Effector memory CD4-positive, alpha-beta T cell (primary cell): ENCODE results near the gene YEATS2.
"Not testable (repeated sequence)": the region's sequence is repeated elsewhere in the genome, so short reads cannot be mapped to it uniquely, and the experiment has no call there.

ENCODE experiments used
- DNase-seq, 3 donors: peaks; one replicate each; pipeline ENCODE4 v3.0.0-alpha.2; 2020
- H3K27ac ChIP-seq: 2 replicates; pipeline ENCODE4 v1.7.0; 2013; ENCODE audit warnings: mild to moderate bottlenecking, low read length, moderate library complexity; ENCODE audit not compliant: insufficient read depth, poor library complexity, severe bottlenecking
- H3K27me3 ChIP-seq: replicated peaks from 2 replicates; pipeline ENCODE4 v1.7.0; 2013; ENCODE audit warnings: mild to moderate bottlenecking, low read length; ENCODE audit not compliant: insufficient read depth, control insufficient read depth, poor library complexity, severe bottlenecking
- H3K36me3 ChIP-seq: 2 replicates; pipeline ENCODE4 v1.7.0; 2013; ENCODE audit warnings: mild to moderate bottlenecking, low read length, moderate library complexity; ENCODE audit not compliant: control insufficient read depth, insufficient read depth
- H3K4me1 ChIP-seq: 2 replicates; pipeline ENCODE4 v1.7.0; 2013; ENCODE audit warnings: low read length, mild to moderate bottlenecking; ENCODE audit not compliant: control insufficient read depth, insufficient read depth, poor library complexity, severe bottlenecking
- H3K4me3 ChIP-seq: 2 replicates; pipeline ENCODE4 v1.7.0; 2013; ENCODE audit warnings: low read length, low read depth, mild to moderate bottlenecking; ENCODE audit not compliant: insufficient read depth, poor library complexity, severe bottlenecking
- H3K9me3 ChIP-seq: 2 replicates; pipeline ENCODE4 v1.7.0; 2013; ENCODE audit warnings: mild to moderate bottlenecking, low read length, moderate library complexity; ENCODE audit not compliant: control insufficient read depth

Gene YEATS2

DNA sequence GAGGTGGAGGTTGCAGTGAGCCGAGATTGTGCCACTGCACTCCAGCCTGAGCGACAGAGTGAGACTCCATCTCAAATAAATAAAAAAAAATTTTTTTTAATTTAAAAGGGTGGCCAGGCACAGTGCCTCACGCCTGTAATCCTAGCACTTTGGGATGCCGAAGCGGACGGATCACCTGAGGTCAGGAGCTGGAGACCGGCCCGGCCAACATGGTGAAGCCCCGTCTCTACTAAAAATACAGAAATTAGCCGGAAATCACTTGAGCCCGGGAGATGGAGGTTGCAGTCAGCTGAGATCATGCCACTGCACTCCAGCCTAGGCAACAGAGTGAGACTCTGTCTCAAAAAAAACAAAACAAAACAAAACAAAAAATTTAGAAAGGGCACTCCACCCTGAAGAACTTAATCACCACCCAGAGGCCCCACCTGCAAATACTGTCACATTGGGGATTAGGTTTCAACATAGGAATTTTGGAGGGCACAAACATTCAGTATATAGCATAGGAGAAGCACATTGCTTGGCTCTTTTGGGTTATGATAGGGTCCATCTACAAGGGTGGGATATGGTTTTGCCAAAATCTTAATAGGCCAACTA, 7.1 kb upstream of the YEATS2 start:
- H3K27ac ChIP-seq = no peak overlapping the region
- DNase-seq = no peak
- no peaks in the 10 kb centered on the region for H3K36me3 ChIP-seq
- no peaks in the 10 kb centered on the region for H3K9me3 ChIP-seq
- no peaks in the 10 kb centered on the region for H3K27me3 ChIP-seq
- no peaks in the 10 kb centered on the region for H3K4me1 ChIP-seq
- no peak overlapping the region for H3K4me3 ChIP-seq

DNA sequence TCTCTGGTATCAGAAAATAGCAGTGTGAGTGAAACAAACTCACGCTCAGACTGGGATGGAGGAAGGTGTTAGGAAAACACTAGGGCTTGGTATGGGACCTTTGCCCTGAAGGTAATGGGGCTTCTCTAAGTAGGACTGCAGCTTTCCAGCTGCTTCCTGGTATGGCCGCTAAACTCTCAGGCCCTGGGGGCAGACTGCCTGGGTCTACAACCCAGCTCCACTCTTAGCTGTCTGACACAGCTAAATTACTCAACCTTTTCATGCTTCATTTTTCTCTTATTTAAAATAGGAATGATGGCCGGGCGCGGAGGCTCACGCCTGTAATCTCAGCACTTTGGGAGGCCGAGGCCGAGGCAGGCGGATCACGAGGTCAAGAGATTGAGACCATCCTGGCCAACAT, 5.2 kb upstream of the YEATS2 start:
- no peak for DNase-seq
- H3K36me3 ChIP-seq = no peaks in the 10 kb centered on the region
- H3K4me3 ChIP-seq = no peak overlapping the region
- H3K27me3 ChIP-seq = no peaks in the 10 kb centered on the region
- H3K27ac ChIP-seq = no peak overlapping the region
- H3K4me1 ChIP-seq = no peaks in the 10 kb centered on the region
- no peaks in the 10 kb centered on the region for H3K9me3 ChIP-seq

DNA sequence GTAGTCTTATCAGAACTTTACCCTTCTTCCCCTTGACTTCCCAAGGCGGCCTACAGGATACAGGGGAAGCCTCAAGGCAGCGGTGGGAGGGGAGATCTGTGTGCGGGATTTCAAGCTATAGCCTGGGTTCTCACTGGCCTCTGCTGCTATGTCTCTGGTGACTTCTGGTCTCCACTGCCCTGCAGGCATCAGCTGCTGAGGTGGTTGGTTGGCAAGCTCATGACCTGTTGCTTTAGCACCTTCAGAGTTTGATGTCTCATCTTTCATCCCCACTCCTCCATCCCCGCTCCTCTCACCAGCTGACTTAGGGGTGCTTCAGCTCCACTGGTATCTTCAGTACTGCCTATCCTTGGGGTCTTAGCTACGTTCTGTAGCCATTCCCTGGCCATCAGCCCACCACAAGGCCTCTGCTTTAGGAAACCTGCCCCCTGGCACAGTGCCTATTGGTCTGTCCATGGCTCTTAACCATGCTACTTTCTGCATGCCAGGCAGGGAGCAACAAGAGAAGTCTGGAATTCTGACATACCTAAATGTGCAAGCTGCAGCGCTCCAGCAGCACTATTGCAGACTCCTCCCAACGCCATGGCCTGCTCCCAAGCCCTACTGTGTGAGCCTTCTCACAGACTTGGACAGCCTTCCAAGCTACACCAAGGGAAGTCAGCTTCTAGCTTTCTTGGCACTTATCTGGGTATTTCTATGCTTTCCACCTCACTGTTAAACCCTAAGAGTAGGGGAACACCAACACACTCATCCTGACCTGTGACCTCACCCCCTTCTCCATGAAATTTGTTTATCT, 1.8 kb upstream of the YEATS2 start:
- H3K36me3 ChIP-seq = no peaks in the 10 kb centered on the region

DNA sequence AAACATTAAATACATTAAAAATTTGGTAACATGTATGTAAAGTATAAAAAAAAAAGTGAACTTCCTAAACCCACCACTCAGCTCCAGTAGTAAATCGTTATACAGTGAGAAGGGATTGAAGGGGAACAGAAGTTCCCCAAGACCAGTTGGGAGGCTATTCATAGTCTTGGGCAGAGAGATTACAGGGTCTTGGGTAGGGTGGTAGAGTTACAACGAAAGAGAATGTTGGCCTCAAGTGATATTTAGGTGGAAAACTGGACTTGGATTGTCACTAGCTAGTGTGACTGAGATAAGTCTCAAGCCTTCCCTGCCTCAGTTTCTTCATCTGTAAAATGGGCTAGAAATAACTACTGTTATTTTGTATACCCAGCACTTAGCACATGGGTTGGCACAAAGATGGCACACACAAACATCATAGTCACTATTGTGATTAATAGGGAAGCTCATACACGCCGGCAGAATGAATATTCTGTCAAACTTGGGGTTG, 431 bp upstream of the YEATS2 start:
- H3K4me1 ChIP-seq = peaks cover 3% of the 10 kb centered on the region
- H3K27me3 ChIP-seq = no peaks in the 10 kb centered on the region
- peak overlapping the region; percentile 46 for H3K27ac ChIP-seq
- DNase-seq = no peak
- peak overlapping the region; percentile 95 for H3K4me3 ChIP-seq
- H3K36me3 ChIP-seq = no peaks in the 10 kb centered on the region
- no peaks in the 10 kb centered on the region for H3K9me3 ChIP-seq

More for the DNA sequence above, 1.8 kb upstream of the YEATS2 start:
- Histone ChIP-seq H3K27me3 (no peaks in the 10 kb centered on the region), H3K27ac (no peak overlapping the region), H3K9me3 (no peaks in the 10 kb centered on the region), H3K4me3 (no peak overlapping the region), H3K4me1 (peaks cover 3% of the 10 kb centered on the region)
- DNase-seq = no peak

DNA sequence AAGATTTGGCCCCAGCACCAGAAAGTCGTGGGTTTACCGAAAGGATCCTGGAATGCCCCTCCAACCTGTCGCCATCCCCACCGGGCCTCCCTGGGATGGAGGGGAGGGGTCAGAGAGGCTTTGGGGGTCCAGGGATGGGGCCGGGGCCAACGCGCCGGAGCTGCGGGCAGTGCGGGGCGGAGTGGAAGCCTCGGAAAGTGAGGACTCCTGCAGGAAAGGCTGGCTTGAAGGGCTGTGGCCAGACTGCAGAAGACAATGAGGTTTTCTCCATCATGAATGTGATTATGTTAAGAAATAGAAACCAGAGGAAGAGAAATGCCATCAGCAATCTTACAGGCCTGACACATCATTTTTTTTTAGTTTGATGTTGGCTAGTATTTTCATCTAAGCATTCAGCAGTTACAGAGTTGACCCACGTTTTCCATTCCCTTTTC, 738 bp downstream of the YEATS2 start:
- Histone ChIP-seq H3K9me3 (no peaks in the 10 kb centered on the region), H3K4me1 (peaks cover 3% of the 10 kb centered on the region), H3K27me3 (no peaks in the 10 kb centered on the region), H3K4me3 (peak overlapping the region; percentile 95), H3K36me3 (no peaks in the 10 kb centered on the region), H3K27ac (peak overlapping the region; percentile 69)
- peak in 1 of 3 donors; percentile 3 for DNase-seq

DNA sequence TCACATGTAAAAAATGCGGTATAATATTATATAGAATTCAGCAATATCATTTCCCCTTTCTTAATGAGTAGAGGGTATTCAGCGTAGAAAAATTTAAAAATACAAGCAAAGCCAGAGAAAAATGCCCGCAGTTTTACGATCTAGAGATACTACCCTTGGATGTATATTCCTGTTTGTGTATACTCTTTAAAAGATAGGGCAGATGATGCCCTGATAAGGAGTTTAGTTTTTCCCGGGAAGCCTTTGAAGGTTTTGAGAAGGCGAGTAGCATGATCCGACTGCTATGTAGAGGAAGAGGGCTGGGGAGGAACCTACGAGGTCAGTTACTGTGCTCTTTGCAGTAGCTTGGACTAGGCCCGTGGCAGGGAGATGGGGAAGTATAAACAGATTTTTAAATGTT, 1.2 kb downstream of the YEATS2 start:
- peak overlapping the region; percentile 69 for H3K27ac ChIP-seq
- DNase-seq = no peak

DNA sequence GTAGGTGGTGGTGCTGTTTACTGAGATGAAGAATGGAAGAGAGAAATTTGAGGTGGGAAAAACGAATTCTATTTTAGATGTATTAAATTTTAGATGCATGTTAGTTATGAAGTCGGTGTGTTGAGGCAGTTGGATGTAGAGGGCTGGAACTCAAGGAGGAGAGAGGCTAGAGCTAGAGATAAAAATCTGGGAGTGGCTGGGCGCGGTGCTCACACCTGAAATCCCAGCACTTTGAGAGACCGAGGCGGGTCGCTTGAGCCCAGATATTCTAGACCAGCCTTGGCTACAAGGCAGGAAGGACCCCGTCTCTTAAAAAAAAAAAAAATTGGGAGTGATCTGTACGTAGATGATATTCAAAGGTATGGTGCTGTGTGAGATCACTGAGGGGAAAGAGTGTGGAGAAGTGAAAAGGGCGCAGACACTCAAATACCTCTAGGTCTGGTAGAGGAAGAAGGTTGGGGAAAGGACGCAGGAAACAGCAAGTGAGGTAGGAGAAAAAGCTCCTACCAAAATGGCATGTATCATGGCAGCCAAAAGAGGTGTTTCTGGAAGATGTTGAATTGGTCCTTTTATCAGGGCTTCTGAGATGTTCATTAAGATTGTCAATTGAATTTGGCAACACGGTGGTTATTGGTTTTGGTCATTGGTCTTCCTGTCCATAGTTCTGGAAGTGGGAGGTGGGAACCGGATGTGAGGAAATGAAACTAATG, 1.8 kb downstream of the YEATS2 start:
- Histone ChIP-seq H3K4me1 (peaks cover 3% of the 10 kb centered on the region), H3K9me3 (no peaks in the 10 kb centered on the region), H3K27ac (no peak overlapping the region), H3K4me3 (peak overlapping the region; percentile 95), H3K36me3 (no peaks in the 10 kb centered on the region), H3K27me3 (no peaks in the 10 kb centered on the region)
- DNase-seq = no peak

More for the DNA sequence above, 1.2 kb downstream of the YEATS2 start:
- H3K4me1 ChIP-seq = peaks cover 3% of the 10 kb centered on the region
- peak overlapping the region; percentile 95 for H3K4me3 ChIP-seq
- H3K9me3 ChIP-seq = no peaks in the 10 kb centered on the region
- H3K27me3 ChIP-seq = no peaks in the 10 kb centered on the region
- H3K36me3 ChIP-seq = no peaks in the 10 kb centered on the region

DNA sequence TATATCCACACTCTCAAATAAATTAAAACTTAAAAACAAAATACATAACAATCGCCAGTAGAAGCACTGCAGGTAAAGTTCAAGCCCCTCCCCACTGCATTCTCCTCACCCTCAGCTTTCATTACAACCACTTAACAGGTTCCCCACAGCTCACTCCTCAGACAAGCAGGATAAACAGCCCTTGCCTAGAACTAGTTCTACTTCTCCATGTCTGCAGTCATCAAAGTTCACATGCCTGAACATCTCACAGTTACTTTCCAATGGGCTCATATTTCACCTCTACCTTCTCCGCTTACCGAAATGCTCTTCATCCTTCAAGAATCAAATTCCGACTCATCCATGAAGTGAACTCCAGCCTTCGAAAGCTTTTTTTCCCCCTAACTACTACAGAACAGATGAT, 4.1 kb downstream of the YEATS2 start:
- Histone ChIP-seq H3K27ac (no peak overlapping the region), H3K4me1 (peaks cover 3% of the 10 kb centered on the region), H3K4me3 (no peak overlapping the region), H3K36me3 (no peaks in the 10 kb centered on the region), H3K9me3 (no peaks in the 10 kb centered on the region), H3K27me3 (no peaks in the 10 kb centered on the region)
- no peak for DNase-seq

DNA sequence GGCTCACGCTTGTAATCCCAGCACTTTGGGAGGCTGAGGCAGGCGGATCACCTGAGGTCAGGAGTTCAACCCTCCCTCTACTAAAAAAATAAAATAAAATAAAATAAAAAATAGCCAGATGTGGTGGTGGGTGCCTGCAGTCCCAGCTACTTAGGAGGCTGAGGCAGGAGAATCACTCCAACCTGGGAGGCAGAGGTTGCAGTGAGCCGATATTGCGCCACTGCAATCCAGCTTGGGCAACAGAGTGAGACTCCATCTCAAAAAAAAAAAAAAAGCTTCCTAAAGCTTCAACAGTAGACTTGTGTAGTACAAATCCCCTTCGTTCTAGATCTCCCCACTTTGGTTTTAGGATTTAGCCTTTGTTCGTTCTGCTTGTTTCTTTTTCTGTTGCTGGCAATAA, 6.3 kb downstream of the YEATS2 start:
- H3K4me3 ChIP-seq, H3K27me3 ChIP-seq, H3K36me3 ChIP-seq, H3K27ac ChIP-seq, DNase-seq, H3K4me1 ChIP-seq, H3K9me3 ChIP-seq: not testable (repeated sequence)

DNA sequence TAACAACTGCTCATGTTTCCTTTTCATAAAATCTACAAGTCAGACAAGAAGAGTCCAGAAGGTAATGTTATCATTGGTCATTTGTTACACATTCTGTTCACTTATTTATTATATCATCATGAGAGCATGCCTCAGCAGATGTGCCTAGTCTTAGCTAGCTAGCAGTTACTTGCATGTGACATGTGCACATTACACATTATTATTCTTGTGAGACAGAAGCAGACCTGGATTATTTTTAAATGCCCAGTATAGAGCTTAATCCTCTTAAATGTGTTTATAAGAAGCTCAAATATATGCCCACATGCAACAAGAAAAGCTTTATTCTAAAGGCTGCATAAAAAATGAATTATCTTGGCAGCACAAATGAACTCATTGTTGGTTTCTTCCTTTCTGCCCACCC, 12.6 kb downstream of the YEATS2 start:
- H3K9me3 ChIP-seq = no peaks in the 10 kb centered on the region
- DNase-seq = no peak
- H3K4me3 ChIP-seq = no peak overlapping the region
- no peaks in the 10 kb centered on the region for H3K4me1 ChIP-seq
- H3K27ac ChIP-seq = no peak overlapping the region
- H3K36me3 ChIP-seq = peaks cover 3% of the 10 kb centered on the region
- no peaks in the 10 kb centered on the region for H3K27me3 ChIP-seq
